GM13977 (cell line): ENCODE data around the gene KRTAP12-3.

Experiments used
- DNase-seq: peaks from one replicate; pipeline ENCODE4 v3.0.0; 2012; ENCODE audit warnings: low spot score
- in situ Hi-C: fragments of 300-500 bp; cut with MboI; formaldehyde crosslinking; loops from one replicate; pipeline ENCODE4 v1.12.0; 2022; ENCODE audit warnings: low sequenced_read_pairs, low pct_unique_long_range_greater_than_20kb, mixed read lengths, inconsistent platforms; ENCODE audit not compliant: unreplicated experiment
- TF ChIP-seq, protein P1 (sequence below): IDR thresholded peaks from 2 replicates; pipeline ENCODE4 v1.5.1; 2012; ENCODE audit warnings: mild to moderate bottlenecking, control low read depth; ENCODE audit not compliant: insufficient read depth; ENCODE audit errors: extremely low read depth, missing control alignments

Gene KRTAP12-3

DNA sequence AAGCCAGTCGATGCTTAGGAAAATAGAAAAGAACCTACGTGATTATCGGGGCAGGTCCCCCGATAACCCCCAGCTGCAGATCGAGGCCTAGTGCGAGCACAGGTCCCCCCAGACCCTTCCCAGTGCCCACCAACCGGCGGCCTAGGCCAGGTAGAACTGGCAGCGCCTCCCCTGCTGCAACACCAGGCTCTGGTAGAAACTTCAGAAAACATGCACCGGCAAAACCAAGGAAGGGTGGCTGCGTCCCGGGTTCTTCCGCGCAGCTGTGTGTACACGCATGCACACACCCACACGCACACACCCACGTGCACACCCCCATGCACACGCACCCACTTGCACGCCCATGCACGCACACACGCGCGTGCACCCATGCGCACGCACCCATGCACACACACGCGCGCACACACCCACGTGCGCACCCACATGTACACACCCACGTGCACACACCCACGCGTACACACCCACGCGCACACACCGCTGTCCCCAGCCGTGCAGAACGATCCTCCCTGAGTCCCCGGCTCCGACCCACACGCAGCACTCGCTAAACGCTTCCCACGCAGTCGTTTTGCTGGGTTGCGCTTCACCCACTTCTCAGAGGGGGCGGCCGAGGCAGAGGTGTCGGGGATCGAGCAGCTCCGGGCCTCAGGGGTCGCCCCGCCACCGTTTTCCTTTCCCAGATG is 48.4 kb downstream of the KRTAP12-3 start:
- in situ Hi-C loops: no loop called here
- TF ChIP-seq, protein P1, sequence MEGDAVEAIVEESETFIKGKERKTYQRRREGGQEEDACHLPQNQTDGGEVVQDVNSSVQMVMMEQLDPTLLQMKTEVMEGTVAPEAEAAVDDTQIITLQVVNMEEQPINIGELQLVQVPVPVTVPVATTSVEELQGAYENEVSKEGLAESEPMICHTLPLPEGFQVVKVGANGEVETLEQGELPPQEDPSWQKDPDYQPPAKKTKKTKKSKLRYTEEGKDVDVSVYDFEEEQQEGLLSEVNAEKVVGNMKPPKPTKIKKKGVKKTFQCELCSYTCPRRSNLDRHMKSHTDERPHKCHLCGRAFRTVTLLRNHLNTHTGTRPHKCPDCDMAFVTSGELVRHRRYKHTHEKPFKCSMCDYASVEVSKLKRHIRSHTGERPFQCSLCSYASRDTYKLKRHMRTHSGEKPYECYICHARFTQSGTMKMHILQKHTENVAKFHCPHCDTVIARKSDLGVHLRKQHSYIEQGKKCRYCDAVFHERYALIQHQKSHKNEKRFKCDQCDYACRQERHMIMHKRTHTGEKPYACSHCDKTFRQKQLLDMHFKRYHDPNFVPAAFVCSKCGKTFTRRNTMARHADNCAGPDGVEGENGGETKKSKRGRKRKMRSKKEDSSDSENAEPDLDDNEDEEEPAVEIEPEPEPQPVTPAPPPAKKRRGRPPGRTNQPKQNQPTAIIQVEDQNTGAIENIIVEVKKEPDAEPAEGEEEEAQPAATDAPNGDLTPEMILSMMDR: no peak
- DNase-seq: no peak

GRCh38 chr21:44706706-44707581 is 49.2 kb downstream of the KRTAP12-3 start:
- peak; percentile 21 for DNase-seq
- TF ChIP-seq, protein P1: no peak
- in situ Hi-C loops: no loop called here
